Esophagus squamous epithelium (tissue), 5 donors: ENCODE results near the gene CA11. TPM values are rescaled to one million over a fixed set of nuclear protein-coding genes. Genes with fewer than 3 reads are reported as not detected.

Experiments
- DNase-seq: peaks from one replicate; lab custom pipeline; 2025; lab: John Stamatoyannopoulos, UW
- H3K27ac ChIP-seq, 4 donors: fragments of 200-600 bp; sonication (generic); one replicate each; pipeline ENCODE4 v1.5.1; 2016 to 2019; ENCODE audit warnings: mild to moderate bottlenecking in 1 of 4
- H3K27me3 ChIP-seq, 4 donors: fragments of 200-600 bp; sonication (generic); 1 replicate in 3 of 4; 2 replicates in 1 of 4; pipeline versions ENCODE4 v1.5.1 to v1.6.0; 2017 to 2021; ENCODE audit warnings: antibody characterized with exemption in 1 of 4
- H3K36me3 ChIP-seq, 3 donors: fragments of 200-600 bp; sonication (generic); one replicate each; pipeline ENCODE4 v1.5.1; 2016 to 2019
- H3K4me1 ChIP-seq, 3 donors: fragments of 200-600 bp; sonication (generic); one replicate each; pipeline ENCODE4 v1.5.1; 2017 to 2019
- H3K4me3 ChIP-seq, 4 donors: fragments of 200-600 bp; sonication (generic); 1 replicate in 3 of 4; 2 replicates in 1 of 4; pipeline ENCODE4 v1.5.1; 2016 to 2019; ENCODE audit warnings: mild to moderate bottlenecking in 2 of 4, moderate library complexity in 1 of 4
- H3K9me3 ChIP-seq, 3 donors: fragments of 200-600 bp; sonication (generic); one replicate each; pipeline ENCODE4 v1.5.1; 2016 to 2019
- POLR2A ChIP-seq, 4 donors: fragments of 450-650 bp; IDR thresholded peaks; one replicate each; pipeline ENCODE4 v1.6.1; 2017; ENCODE audit warnings: antibody characterized with exemption in 4 of 4, mild to moderate bottlenecking in 4 of 4, moderate library complexity in 3 of 4
- WGBS, 2 donors: methylation state at CpG; one replicate each; pipeline ENCODE4 v1.1.5; 2018; 5-methylcytosine and 5-hydroxymethylcytosine counted together
- intact Hi-C: fragments of 100-400 bp; cut with DNase I; formaldehyde crosslinking; loops from one replicate; pipeline ENCODE4 v1.15.0; 2022
- total RNA-seq, 4 donors: library from RNA; depleted of rRNA; stranded (reverse); fragments of >200 nt; gene quantifications; one replicate each; pipeline ENCODE4 v1.1.0, GENCODE V29; 2016
- TF ChIP-seq, protein P1 (sequence below), 6 experiments: fragments of 450-650 bp in 4 of 6; fragments of 200-600 bp in 2 of 6; sonication (generic) in 2 of 6; IDR thresholded peaks; one replicate each; pipeline ENCODE4 v1.5.1; 2016 to 2019; ENCODE audit warnings: antibody characterized with exemption in 6 of 6, mild to moderate bottlenecking in 4 of 6, moderate library complexity in 4 of 6
- donor health status: DM: yes; HTN: yes; CAD: no.

Gene CA11
- total RNA-seq, 4 donors from 2014 or later: 1.4 to 6.9 (median 5.2) TPM

DNA sequence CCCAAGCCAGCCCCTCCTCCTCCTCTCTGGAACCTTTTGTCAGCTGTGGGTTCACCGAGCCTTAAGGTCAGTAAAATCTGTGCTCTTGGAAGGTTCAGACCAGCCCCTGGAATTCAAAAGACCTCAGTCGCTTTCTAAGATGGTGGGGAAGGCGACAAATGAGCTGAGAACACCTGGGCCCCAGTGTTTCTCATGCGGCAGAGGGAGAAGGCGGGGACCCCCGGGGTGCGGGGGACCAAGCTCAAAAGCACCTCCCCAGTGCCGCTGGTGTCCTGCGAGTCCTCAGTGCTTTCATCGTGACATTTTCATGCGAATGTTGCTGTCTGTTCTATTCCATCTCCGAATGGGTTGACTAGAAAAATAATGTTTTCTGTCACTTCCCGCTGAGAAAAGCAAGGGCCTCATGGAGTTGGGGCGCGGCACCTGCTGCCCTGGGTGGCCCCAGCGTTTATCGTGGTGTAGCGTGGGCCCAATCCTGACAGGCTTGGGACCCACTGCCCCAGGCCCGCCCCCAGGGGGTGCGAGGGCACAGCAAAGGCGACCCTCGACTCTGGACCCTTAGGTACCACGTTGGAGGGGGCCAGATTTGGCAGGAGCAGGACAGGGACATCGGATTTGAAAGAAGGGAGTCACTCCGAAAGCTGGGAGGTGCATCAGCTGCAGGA, 27.6 kb upstream of the CA11 start:
- no peak for DNase-seq
- Histone ChIP-seq H3K27me3 (no peaks in the 10 kb centered on the region), H3K9me3 (no peaks in the 10 kb centered on the region), H3K36me3 (no peaks in the 10 kb centered on the region), H3K27ac (no peak overlapping the region), H3K4me1 (peaks cover 0 to 28% (median 8%) of the 10 kb centered on the region in 3 donors), H3K4me3 (no peak overlapping the region)
- intact Hi-C loops: no loop called here
- WGBS, 2 donors: 75 to 85% methylated on average over 5 to 17 of the region's 25 CpGs
- no peak for TF ChIP-seq POLR2A (IDR thresholded peaks at IDR 0.05)
- TF ChIP-seq, protein P1, sequence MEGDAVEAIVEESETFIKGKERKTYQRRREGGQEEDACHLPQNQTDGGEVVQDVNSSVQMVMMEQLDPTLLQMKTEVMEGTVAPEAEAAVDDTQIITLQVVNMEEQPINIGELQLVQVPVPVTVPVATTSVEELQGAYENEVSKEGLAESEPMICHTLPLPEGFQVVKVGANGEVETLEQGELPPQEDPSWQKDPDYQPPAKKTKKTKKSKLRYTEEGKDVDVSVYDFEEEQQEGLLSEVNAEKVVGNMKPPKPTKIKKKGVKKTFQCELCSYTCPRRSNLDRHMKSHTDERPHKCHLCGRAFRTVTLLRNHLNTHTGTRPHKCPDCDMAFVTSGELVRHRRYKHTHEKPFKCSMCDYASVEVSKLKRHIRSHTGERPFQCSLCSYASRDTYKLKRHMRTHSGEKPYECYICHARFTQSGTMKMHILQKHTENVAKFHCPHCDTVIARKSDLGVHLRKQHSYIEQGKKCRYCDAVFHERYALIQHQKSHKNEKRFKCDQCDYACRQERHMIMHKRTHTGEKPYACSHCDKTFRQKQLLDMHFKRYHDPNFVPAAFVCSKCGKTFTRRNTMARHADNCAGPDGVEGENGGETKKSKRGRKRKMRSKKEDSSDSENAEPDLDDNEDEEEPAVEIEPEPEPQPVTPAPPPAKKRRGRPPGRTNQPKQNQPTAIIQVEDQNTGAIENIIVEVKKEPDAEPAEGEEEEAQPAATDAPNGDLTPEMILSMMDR (IDR thresholded peaks at IDR 0.05): no peak

DNA sequence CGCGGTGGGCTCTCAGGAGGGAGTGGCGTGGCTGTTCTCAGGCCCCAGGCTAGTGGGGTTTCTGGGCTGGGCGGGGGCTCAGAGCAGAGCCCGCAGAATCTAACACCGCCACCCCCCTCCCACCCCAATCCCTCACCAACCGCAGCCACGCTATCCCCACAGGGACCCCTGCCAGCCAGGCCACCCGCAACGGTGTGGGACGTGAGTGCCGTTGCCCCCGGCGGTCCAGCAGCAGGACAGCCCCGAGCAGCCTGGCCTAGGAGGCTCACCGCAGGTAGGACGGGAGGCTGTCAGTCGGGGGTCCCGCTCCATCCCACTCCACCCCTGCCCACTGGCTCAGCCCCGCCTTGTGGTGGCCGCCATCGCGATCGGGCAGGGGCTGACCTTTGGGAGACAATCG, 27.0 kb upstream of the CA11 start, which contains the start of gene NTN5:
TSS of gene NTN5 (minus strand) at position 24 of the 400 bp plus-strand sequence. CDS start 2,031 bp downstream, outside the sequence.
- no peaks in the 10 kb centered on the region for H3K9me3 ChIP-seq
- TF ChIP-seq, protein P1 (IDR thresholded peaks at IDR 0.05): no peak
- TF ChIP-seq POLR2A (IDR thresholded peaks at IDR 0.05): no peak
- intact Hi-C loops: no loop called here
- no peak within 1 kb of the TSS for H3K27ac ChIP-seq
- peaks cover 0 to 23% (median 8%) of the 10 kb centered on the region in 3 donors for H3K4me1 ChIP-seq
- DNase-seq: no peak
- WGBS, 2 donors: 84 to 98% methylated on average over 11 of the region's 25 CpGs
- no peaks in the 10 kb centered on the region for H3K36me3 ChIP-seq
- H3K27me3 ChIP-seq: no peaks in the 10 kb centered on the region
- no peak within 1 kb of the TSS for H3K4me3 ChIP-seq

DNA sequence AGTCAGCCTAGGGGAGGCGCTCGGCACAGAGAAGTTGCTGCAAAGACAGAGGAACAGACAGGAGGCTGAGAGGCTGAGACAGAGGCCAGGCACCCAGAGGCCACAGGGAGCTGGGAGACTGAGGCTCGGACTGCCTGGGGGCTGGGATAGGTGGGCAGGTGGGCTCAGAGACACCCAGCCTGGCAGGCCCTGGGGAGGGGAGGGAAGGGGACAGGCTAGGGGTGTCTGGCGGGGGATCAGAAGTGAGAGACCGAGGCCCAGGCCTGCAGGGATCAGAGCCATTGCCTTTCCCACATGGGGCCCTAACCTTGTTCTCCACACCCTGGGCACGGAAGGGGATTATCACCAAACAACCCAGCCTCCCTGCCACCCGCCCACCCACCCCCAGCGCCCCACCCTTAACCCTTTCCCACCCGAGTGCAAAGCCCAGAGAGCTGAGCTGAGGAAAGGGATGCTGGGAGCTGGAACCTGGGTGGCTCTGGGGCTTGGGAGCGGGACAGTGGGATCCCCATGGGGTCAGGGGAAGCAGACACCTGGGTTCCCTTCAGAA, 25.5 kb upstream of the CA11 start:
- 85 to 87% methylated on average over 5 of the region's 10 CpGs for WGBS, 2 donors
- Histone ChIP-seq H3K4me1 (peaks cover 0 to 18% (median 8%) of the 10 kb centered on the region in 3 donors), H3K27ac (no peak overlapping the region), H3K36me3 (no peaks in the 10 kb centered on the region), H3K27me3 (no peaks in the 10 kb centered on the region), H3K9me3 (no peaks in the 10 kb centered on the region), H3K4me3 (no peak overlapping the region)
- TF ChIP-seq POLR2A (IDR thresholded peaks at IDR 0.05): no peak
- TF ChIP-seq, protein P1 (IDR thresholded peaks at IDR 0.05): no peak
- no peak for DNase-seq
- intact Hi-C loops: no loop called here

DNA sequence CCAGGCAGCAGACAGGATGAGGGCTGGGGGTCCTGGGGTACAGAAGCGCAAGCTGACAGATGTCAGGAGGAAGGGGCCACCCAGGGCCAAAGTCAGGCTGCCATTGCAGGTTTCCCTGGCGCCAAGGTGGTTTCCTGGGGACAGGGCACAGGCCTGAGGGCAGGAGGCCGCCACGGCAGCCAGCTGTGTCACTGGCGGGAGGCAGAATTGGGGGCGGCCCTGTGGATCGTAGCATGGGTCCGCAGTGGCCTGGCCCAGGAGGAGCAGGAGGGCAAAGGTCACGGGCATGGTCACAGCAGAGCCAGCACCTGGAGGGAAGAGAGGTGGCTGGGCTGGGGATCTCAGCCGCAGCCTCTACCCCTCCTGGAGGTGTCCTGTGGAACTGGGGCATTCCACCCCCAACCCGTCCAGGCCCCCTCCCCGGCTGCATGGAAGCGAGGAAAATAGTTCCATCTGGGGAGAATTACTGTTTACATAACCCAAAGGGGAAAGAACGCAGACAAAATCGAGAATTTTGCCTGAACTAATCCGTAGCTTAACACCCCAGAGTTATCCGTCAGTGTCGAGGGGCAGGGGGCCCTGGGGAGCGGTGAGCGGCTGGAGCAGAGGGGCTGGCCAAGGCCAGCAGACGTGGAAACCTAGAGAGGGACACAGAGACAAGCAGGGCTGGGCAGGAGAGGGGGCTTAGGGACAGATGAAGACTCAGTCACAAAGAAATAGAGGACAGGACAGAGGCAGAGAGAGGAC, 24.9 kb upstream of the CA11 start:
- Histone ChIP-seq H3K4me3 (no peak overlapping the region), H3K36me3 (no peaks in the 10 kb centered on the region), H3K9me3 (no peaks in the 10 kb centered on the region), H3K4me1 (peaks cover 0 to 11% (median 8%) of the 10 kb centered on the region in 3 donors), H3K27me3 (no peaks in the 10 kb centered on the region), H3K27ac (no peak overlapping the region)
- intact Hi-C loops: no loop called here
- TF ChIP-seq, protein P1 (IDR thresholded peaks at IDR 0.05): no peak
- no peak for TF ChIP-seq POLR2A (IDR thresholded peaks at IDR 0.05)
- no peak for DNase-seq
- whole genome bisulfite sequencing, 2 donors: 75 to 76% methylated on average over 10 to 15 of the region's 21 CpGs
